HG03354 (cell line): ENCODE measurements around the gene HPRT1.

ENCODE experiments used
- ATAC-seq: cut with Tn5 transposase; IDR thresholded peaks from one replicate; pipeline ENCODE4 v1.9.1; 2021; ENCODE audit warnings: mild to moderate bottlenecking; ENCODE audit not compliant: unreplicated experiment, poor library complexity, severe bottlenecking

Gene HPRT1

GRCh38 chrX:134470013-134470412 lies 10.0 kb downstream of the HPRT1 start:
- no peak for ATAC-seq

GRCh38 chrX:134472041-134472440 lies 12.1 kb downstream of the HPRT1 start:
- no peak for ATAC-seq

- ATAC-seq: no peak
These were observed 16.3 kb downstream of the HPRT1 start for GRCh38 chrX:134476284-134476683.

GRCh38 chrX:134478374-134478773 lies 18.4 kb downstream of the HPRT1 start:
- no peak for ATAC-seq

- no peak for ATAC-seq
These were observed 20.1 kb downstream of the HPRT1 start for GRCh38 chrX:134480061-134480460.

- ATAC-seq: no peak
These were observed 21.4 kb downstream of the HPRT1 start for GRCh38 chrX:134481339-134481738.

- ATAC-seq: no peak
These were observed 22.4 kb downstream of the HPRT1 start for GRCh38 chrX:134482371-134482770.

GRCh38 chrX:134484039-134484438 lies 24.1 kb downstream of the HPRT1 start:
- no peak for ATAC-seq

GRCh38 chrX:134501941-134502340 lies 42.0 kb downstream of the HPRT1 start:
- no peak for ATAC-seq

- no peak for ATAC-seq
These were observed 42.7 kb downstream of the HPRT1 start for GRCh38 chrX:134502686-134503085.

GRCh38 chrX:134512566-134512965 lies 52.6 kb downstream of the HPRT1 start:
- no peak for ATAC-seq

GRCh38 chrX:134513091-134513490 lies 53.1 kb downstream of the HPRT1 start:
- ATAC-seq: no peak

GRCh38 chrX:134520860-134521390 lies 61.0 kb downstream of the HPRT1 start:
- no peak for ATAC-seq

GRCh38 chrX:134524181-134524580 lies 64.2 kb downstream of the HPRT1 start:
- no peak for ATAC-seq

- ATAC-seq: no peak
These were observed 65.3 kb downstream of the HPRT1 start for GRCh38 chrX:134525086-134525792.

GRCh38 chrX:134526399-134526798 lies 66.4 kb downstream of the HPRT1 start:
- no peak for ATAC-seq

- ATAC-seq: no peak
These were observed 69.0 kb downstream of the HPRT1 start for GRCh38 chrX:134528960-134529359.

GRCh38 chrX:134529481-134529880 lies 69.5 kb downstream of the HPRT1 start:
- ATAC-seq: no peak

- no peak for ATAC-seq
These were observed 70.9 kb downstream of the HPRT1 start for GRCh38 chrX:134530845-134531244.

- ATAC-seq: no peak
These were observed 73.4 kb downstream of the HPRT1 start for GRCh38 chrX:134533352-134533751.

- no peak for ATAC-seq
These were observed 74.0 kb downstream of the HPRT1 start for GRCh38 chrX:134533952-134534351.
